ENCODE data around the gene CEP55. TPM values are rescaled to one million over a fixed set of nuclear protein-coding genes. Genes with fewer than 3 reads are reported as not detected.

CEP55 gene
- polyA plus RNA-seq, 1 donor (not counting 4 experiments of a cell fraction or from before 2014, with no cell fraction given): 25.4 TPM

DNA sequence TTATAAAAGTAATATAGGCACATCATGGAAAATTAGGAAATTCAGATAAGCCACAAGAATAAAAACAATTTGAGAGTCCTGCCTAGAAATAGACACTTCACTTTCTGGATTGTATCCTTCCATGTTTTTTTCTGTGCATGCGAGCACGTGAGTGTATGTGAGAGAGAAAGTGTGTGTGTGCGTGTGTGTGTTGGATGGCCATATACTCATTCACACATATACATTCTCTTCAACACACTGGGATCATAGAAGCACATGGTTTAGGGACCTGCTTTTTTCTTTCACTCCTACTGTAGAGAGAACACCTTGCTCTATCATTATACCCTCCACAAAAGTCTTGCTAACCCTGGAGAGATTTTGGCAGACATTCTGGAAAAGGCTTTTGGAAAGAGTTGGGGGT lies 77.5 kb downstream of the CEP55 start:
- Histone ChIP-seq H3K4me2 (ENCODE audit: control insufficient read depth, extremely low read depth, insufficient read depth, low read depth, low read length) (no peak overlapping the region), H3K36me3 (ENCODE audit: control insufficient read depth in 2 of 2, extremely low read depth in 1 of 2, insufficient read depth in 2 of 2, low read length in 2 of 2) (no peaks in the 10 kb centered on the region), H3K9me1 (ENCODE audit: control insufficient read depth, extremely low read depth, insufficient read depth, low read length) (peaks cover 2% of the 10 kb centered on the region), H3K4me1 (ENCODE audit: control insufficient read depth, extremely low read depth, insufficient read depth, low read length) (peaks cover 20% of the 10 kb centered on the region), H3K4me3 (ENCODE audit: control insufficient read depth in 2 of 3, extremely low read depth in 1 of 3, insufficient read depth in 2 of 3, low read depth in 1 of 3, low read length in 3 of 3) (no peak overlapping the region), H4K20me1 (ENCODE audit: control insufficient read depth, extremely low read depth, insufficient read depth, low read length) (no peaks in the 10 kb centered on the region), H3K27ac (ENCODE audit: control insufficient read depth, insufficient read depth, low read length) (no peak overlapping the region), H3K79me2 (ENCODE audit: control insufficient read depth, insufficient read depth, low read length) (no peaks in the 10 kb centered on the region), H3K9me3 (ENCODE audit: control insufficient read depth, low read depth, low read length) (no peaks in the 10 kb centered on the region), H3K27me3 (ENCODE audit: control insufficient read depth, extremely low read depth, insufficient read depth, low read length) (peaks cover 17% of the 10 kb centered on the region), H3K9ac (ENCODE audit: control insufficient read depth, extremely low read depth, insufficient read depth, low read length) (no peak overlapping the region), H2AFZ (ENCODE audit: control insufficient read depth, low read length) (no peak overlapping the region)
- DNase-seq (ENCODE audit: low read depth, low spot score) (no peak), FAIRE-seq (no peak)
- TF ChIP-seq, protein P1, sequence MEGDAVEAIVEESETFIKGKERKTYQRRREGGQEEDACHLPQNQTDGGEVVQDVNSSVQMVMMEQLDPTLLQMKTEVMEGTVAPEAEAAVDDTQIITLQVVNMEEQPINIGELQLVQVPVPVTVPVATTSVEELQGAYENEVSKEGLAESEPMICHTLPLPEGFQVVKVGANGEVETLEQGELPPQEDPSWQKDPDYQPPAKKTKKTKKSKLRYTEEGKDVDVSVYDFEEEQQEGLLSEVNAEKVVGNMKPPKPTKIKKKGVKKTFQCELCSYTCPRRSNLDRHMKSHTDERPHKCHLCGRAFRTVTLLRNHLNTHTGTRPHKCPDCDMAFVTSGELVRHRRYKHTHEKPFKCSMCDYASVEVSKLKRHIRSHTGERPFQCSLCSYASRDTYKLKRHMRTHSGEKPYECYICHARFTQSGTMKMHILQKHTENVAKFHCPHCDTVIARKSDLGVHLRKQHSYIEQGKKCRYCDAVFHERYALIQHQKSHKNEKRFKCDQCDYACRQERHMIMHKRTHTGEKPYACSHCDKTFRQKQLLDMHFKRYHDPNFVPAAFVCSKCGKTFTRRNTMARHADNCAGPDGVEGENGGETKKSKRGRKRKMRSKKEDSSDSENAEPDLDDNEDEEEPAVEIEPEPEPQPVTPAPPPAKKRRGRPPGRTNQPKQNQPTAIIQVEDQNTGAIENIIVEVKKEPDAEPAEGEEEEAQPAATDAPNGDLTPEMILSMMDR (optimal IDR thresholded peaks at IDR 0.05 in 1 of 3, IDR thresholded peaks at IDR 0.05 in 1 of 3, conservative IDR thresholded peaks at IDR 0.05 in 1 of 3; ENCODE audit: extremely low read depth in 1 of 3, insufficient read depth in 2 of 3, low read length in 3 of 3): no peak
- TF ChIP-seq EZH2 (IDR thresholded peaks at IDR 0.05; ENCODE audit: low read length): no peak
- dilution Hi-C loops (cut with MboI; ENCODE audit: extremely low pct_ligation_motif_present, low sequenced_read_pairs): no loop called here

DNA sequence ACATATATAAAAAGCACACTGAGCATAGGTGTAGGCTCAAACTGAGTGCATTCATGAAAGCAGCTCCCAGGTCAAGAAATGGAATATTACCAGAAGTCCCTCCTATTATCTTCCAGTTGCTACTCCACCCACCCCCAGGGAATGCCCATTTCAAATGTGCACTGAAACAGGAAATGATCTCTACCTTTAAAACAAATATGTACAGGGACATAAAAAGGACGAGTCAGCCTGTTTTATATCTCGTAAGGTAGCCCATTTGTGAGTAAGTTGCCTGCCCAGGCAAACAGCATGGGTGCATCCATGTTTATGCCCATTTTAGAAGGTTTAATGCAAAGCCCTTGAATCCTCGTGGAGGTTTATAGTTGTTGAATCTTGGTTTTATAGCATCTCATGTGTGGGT lies 80.5 kb downstream of the CEP55 start:
- no peaks in the 10 kb centered on the region for H3K36me3 ChIP-seq (ENCODE audit: control insufficient read depth in 2 of 2, extremely low read depth in 1 of 2, insufficient read depth in 2 of 2, low read length in 2 of 2)
- H3K9me3 ChIP-seq (ENCODE audit: control insufficient read depth, low read depth, low read length): no peaks in the 10 kb centered on the region
- H4K20me1 ChIP-seq (ENCODE audit: control insufficient read depth, extremely low read depth, insufficient read depth, low read length): no peaks in the 10 kb centered on the region
- H3K4me1 ChIP-seq (ENCODE audit: control insufficient read depth, extremely low read depth, insufficient read depth, low read length): peaks cover 24% of the 10 kb centered on the region
- no peak overlapping the region for H3K4me3 ChIP-seq (ENCODE audit: control insufficient read depth in 2 of 3, extremely low read depth in 1 of 3, insufficient read depth in 2 of 3, low read depth in 1 of 3, low read length in 3 of 3)
- no peak for DNase-seq (ENCODE audit: low read depth, low spot score)
- peaks cover 2% of the 10 kb centered on the region for H3K9me1 ChIP-seq (ENCODE audit: control insufficient read depth, extremely low read depth, insufficient read depth, low read length)
- TF ChIP-seq, protein P1 (optimal IDR thresholded peaks at IDR 0.05 in 1 of 3, IDR thresholded peaks at IDR 0.05 in 1 of 3, conservative IDR thresholded peaks at IDR 0.05 in 1 of 3; ENCODE audit: extremely low read depth in 1 of 3, insufficient read depth in 2 of 3, low read length in 3 of 3): no peak
- no peak for TF ChIP-seq EZH2 (IDR thresholded peaks at IDR 0.05; ENCODE audit: low read length)
- no peak overlapping the region for H3K9ac ChIP-seq (ENCODE audit: control insufficient read depth, extremely low read depth, insufficient read depth, low read length)
- no peaks in the 10 kb centered on the region for H3K79me2 ChIP-seq (ENCODE audit: control insufficient read depth, insufficient read depth, low read length)
- H2AFZ ChIP-seq (ENCODE audit: control insufficient read depth, low read length): peak overlapping the region; percentile 10
- FAIRE-seq: no peak
- H3K4me2 ChIP-seq (ENCODE audit: control insufficient read depth, extremely low read depth, insufficient read depth, low read depth, low read length): no peak overlapping the region
- H3K27ac ChIP-seq (ENCODE audit: control insufficient read depth, insufficient read depth, low read length): no peak overlapping the region
- peaks cover 8% of the 10 kb centered on the region for H3K27me3 ChIP-seq (ENCODE audit: control insufficient read depth, extremely low read depth, insufficient read depth, low read length)
- dilution Hi-C loops (cut with MboI; ENCODE audit: extremely low pct_ligation_motif_present, low sequenced_read_pairs): no loop called here

Data from keratinocyte (primary cell).